ENCODE data around the gene TFE3.

DNA sequence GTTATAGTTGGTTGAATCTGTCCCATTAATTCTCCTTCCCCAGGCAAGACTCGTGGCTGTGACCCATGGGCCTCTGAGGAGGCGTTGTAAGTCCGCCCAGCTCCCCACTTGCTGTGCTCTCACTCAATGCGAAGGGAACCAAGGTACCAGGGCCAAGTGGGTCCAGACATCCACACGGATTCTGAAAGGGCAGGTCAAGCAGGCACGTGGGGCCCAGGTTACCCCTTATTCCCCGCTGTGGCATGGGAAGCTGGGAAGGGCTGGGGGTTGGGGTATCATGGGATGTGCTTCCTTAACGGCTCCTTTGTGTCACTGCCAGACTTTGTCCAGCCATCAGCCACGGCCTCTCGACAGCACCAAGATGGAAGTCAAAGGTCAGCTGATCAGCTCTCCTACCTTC lies 18.8 kb upstream of the TFE3 start:
- TF ChIP-seq, protein P1, sequence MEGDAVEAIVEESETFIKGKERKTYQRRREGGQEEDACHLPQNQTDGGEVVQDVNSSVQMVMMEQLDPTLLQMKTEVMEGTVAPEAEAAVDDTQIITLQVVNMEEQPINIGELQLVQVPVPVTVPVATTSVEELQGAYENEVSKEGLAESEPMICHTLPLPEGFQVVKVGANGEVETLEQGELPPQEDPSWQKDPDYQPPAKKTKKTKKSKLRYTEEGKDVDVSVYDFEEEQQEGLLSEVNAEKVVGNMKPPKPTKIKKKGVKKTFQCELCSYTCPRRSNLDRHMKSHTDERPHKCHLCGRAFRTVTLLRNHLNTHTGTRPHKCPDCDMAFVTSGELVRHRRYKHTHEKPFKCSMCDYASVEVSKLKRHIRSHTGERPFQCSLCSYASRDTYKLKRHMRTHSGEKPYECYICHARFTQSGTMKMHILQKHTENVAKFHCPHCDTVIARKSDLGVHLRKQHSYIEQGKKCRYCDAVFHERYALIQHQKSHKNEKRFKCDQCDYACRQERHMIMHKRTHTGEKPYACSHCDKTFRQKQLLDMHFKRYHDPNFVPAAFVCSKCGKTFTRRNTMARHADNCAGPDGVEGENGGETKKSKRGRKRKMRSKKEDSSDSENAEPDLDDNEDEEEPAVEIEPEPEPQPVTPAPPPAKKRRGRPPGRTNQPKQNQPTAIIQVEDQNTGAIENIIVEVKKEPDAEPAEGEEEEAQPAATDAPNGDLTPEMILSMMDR (IDR thresholded peaks at IDR 0.05; ENCODE audit: low read length): no peak
- TF ChIP-seq EZH2 (optimal IDR thresholded peaks at IDR 0.05; ENCODE audit: low read depth, low read length) (no peak), EZH2phosphoT487 (IDR thresholded peaks at IDR 0.05; ENCODE audit: low read length) (no peak)
